WTC11 (cell line): ENCODE results near the gene METTL1. TPM values are rescaled to one million over a fixed set of nuclear protein-coding genes. Genes with fewer than 3 reads are reported as not detected.

Source experiments
- ATAC-seq: fragments of 200-7000 bp; cut with Tn5 transposase; 2 replicates; pipeline ENCODE4 v1.10.0; 2021; ENCODE audit warnings: mild to moderate bottlenecking, moderate library complexity
- CTCF ChIA-PET: fragments of 300-600 bp; sonication (Branson Sonifier 250); formaldehyde crosslinking; loops from one replicate; lab custom pipeline; 2021; ENCODE audit warnings: antibody characterized with exemption; lab: Charles Lee
- POLR2A ChIA-PET: fragments of 350-600 bp; sonication (Branson Sonifier 250); formaldehyde crosslinking; loops from one replicate; lab custom pipeline; 2021; ENCODE audit warnings: antibody characterized with exemption; lab: Charles Lee
- DNase-seq: peaks from one replicate; pipeline ENCODE4 v3.0.0; 2021; ENCODE audit warnings: low spot score
- H3K27ac Mint-ChIP-seq: 2 replicates; pipeline ENCODE4 v1.8.0; 2021; ENCODE audit warnings: mixed read lengths
- H3K27me3 Mint-ChIP-seq: 2 replicates; pipeline ENCODE4 v1.8.0; 2021; ENCODE audit warnings: low read depth, mild to moderate bottlenecking, moderate library complexity, mixed read lengths
- H3K36me3 Mint-ChIP-seq: 2 replicates; pipeline ENCODE4 v1.8.0; 2021; ENCODE audit warnings: mixed read lengths
- H3K4me1 Mint-ChIP-seq: 2 replicates; pipeline ENCODE4 v1.8.0; 2022; ENCODE audit warnings: mixed read lengths
- H3K4me3 Mint-ChIP-seq: 2 replicates; pipeline ENCODE4 v1.8.0; 2021; ENCODE audit warnings: mild to moderate bottlenecking, moderate library complexity, mixed read lengths
- H3K9me3 Mint-ChIP-seq: 2 replicates; pipeline ENCODE4 v1.8.0; 2021; ENCODE audit warnings: mixed read lengths
- CREB1 ChIP-seq: sonication (generic); formaldehyde crosslinking; IDR thresholded peaks from 2 replicates; pipeline ENCODE4 v1.8.0; 2023; ENCODE audit warnings: mild to moderate bottlenecking, missing genetic modification reagents
- GABPB1 ChIP-seq: sonication (generic); formaldehyde crosslinking; IDR thresholded peaks from 2 replicates; pipeline ENCODE4 v1.8.1; 2023; ENCODE audit warnings: mild to moderate bottlenecking, missing genetic modification reagents
- NR3C1 ChIP-seq: sonication (generic); formaldehyde crosslinking; conservative IDR thresholded peaks from 2 replicates; pipeline ENCODE4 v1.8.1; 2023; ENCODE audit warnings: low read depth, mild to moderate bottlenecking, missing genetic modification reagents
- SP1 ChIP-seq: sonication (generic); formaldehyde crosslinking; conservative IDR thresholded peaks from 2 replicates; pipeline ENCODE4 v1.8.1; 2022; ENCODE audit warnings: missing genetic modification reagents
- TEAD4 ChIP-seq: sonication (generic); formaldehyde crosslinking; IDR thresholded peaks from 2 replicates; pipeline ENCODE4 v1.8.0; 2022; ENCODE audit warnings: mild to moderate bottlenecking, missing genetic modification reagents
- ZNF138 ChIP-seq: sonication (generic); formaldehyde crosslinking; conservative IDR thresholded peaks from 2 replicates; pipeline ENCODE4 v1.8.1; 2022; ENCODE audit warnings: mild to moderate bottlenecking, moderate library complexity, missing genetic modification reagents
- ZNF317 ChIP-seq: sonication (generic); formaldehyde crosslinking; IDR thresholded peaks from 2 replicates; pipeline ENCODE4 v1.8.1; 2023; ENCODE audit warnings: low read depth, mild to moderate bottlenecking, moderate library complexity, missing genetic modification reagents, borderline replicate concordance
- ZNF416 ChIP-seq: fragments of 250-450 bp; sonication (Bioruptor Pico); IDR thresholded peaks from 2 replicates; pipeline ENCODE4 v1.9.0; 2021; ENCODE audit warnings: mild to moderate bottlenecking, inconsistent platforms
- total RNA-seq: library from RNA; stranded (reverse); gene quantifications from 3 replicates; pipeline ENCODE4 v1.2.3, GENCODE V29; 2021
- TF ChIP-seq, protein P1 (sequence below): sonication (generic); formaldehyde crosslinking; IDR thresholded peaks from 2 replicates; pipeline ENCODE4 v1.8.0; 2022; ENCODE audit warnings: mild to moderate bottlenecking, missing genetic modification reagents
- TF ChIP-seq, protein P2 (sequence below): sonication (generic); formaldehyde crosslinking; IDR thresholded peaks from 2 replicates; pipeline ENCODE4 v1.8.1; 2023; ENCODE audit warnings: mild to moderate bottlenecking, missing genetic modification reagents
- TF ChIP-seq, protein P3 (sequence below): sonication (generic); formaldehyde crosslinking; IDR thresholded peaks from 2 replicates; pipeline ENCODE4 v1.8.0; 2022; ENCODE audit warnings: missing genetic modification reagents

METTL1 gene
- total RNA-seq, 1 experiment from 2014 or later = 25.5 TPM

DNA sequence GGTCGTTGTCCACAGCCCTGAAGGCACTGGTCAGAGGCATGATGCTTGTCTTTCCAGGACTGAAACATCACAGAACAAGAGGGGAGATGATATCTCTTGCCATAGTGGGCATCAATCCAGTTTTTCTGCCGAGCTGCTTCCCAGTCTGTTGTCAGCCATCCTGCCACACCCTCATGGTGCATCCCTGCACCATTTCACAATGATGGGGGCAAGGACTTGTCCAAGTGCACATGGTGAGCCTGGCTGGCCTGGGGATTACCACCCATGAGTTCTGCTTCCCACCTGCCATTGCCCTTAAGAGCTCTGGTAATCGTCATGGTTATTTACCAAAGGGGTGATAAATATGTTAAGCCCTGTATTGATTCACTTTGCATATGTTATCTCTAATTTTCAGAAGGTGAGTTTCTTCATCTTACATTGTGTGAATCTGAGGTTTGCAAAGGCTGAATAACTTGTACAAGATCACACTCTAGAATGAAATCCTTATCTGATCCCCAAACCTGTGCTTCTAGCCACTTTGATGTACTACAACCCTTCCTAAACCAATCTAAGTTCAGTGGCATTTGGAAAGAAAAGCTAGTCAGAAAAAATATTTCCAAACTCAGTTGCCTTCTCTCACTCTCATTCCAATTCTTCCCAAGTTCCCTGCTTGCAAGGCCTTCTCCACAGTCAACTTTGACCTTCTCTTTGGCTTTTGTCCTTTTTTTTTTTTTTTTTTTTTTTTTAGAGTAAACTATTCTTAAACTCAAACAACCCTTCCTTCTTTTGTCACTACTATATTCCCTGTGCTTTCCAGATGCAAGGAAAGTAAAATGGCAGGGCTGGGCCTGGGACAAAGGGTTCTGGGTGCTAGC lies 44.3 kb upstream of the METTL1 start (continued):
- no peak for TF ChIP-seq ZNF138 (CRISPR knock-in tag)

DNA sequence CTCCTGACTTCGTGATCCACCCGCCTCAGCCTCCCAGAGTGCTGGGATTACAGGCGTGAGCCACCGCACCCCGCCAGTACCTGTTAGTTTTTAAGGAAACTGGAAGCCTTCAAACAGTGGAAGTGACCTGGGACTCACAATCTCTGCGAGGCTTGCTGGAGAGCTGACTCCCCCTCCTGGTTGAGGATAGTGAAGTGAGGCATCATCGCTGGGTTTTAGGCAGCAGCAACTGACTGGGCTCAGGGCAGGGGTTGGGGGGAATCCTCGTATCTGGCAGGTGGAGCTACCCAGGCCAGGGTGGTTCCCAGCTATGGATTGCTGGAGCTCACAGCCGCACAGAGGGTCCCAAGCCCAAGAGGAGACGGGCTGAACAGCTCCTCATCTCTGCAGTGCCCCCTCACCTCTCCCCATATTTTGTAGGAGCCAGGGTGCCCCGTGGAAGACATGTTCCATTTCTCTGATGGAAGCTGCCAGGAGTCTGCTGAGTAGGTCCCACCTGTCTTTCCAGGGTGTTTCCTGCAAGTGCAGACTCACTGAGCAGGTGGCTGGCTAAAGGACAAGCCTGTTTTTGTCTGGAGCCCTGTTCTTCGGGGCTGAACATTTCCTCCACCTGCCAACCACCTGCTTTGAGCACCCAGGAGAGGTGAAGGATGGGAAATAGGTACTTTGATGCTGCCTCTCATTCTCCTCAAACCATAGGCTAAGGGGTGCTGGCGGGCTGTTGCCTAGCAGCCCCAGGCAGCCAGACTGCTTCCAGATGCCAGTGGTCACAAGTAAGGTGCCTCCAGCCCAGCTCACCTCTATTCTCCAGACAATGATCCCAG lies 43.5 kb upstream of the METTL1 start:
- peaks cover 8% of the 10 kb centered on the region; the same call in 1 of the 2 replicates for H3K4me1 Mint-ChIP-seq
- POLR2A ChIA-PET = interaction anchor here (1.0 kb wide), 2 partner anchors 12 to 30 kb away, joined by 3 to 4 read pairs; no protein-coding TSS in a partner anchor
- DNase-seq (peak; percentile 57), ATAC-seq (peak; percentile 94)
- no peaks in the 10 kb centered on the region for H3K9me3 Mint-ChIP-seq
- TF ChIP-seq ZNF317 (CRISPR knock-in tag) (peak; percentile 71), TEAD4 (CRISPR knock-in tag) (no peak)
- TF ChIP-seq, protein P1, sequence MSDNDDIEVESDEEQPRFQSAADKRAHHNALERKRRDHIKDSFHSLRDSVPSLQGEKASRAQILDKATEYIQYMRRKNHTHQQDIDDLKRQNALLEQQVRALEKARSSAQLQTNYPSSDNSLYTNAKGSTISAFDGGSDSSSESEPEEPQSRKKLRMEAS (CRISPR knock-in tag) = 0 out of 2 replicates have a peak, but pooled peaks have one; percentile 36
- TF ChIP-seq, protein P2, sequence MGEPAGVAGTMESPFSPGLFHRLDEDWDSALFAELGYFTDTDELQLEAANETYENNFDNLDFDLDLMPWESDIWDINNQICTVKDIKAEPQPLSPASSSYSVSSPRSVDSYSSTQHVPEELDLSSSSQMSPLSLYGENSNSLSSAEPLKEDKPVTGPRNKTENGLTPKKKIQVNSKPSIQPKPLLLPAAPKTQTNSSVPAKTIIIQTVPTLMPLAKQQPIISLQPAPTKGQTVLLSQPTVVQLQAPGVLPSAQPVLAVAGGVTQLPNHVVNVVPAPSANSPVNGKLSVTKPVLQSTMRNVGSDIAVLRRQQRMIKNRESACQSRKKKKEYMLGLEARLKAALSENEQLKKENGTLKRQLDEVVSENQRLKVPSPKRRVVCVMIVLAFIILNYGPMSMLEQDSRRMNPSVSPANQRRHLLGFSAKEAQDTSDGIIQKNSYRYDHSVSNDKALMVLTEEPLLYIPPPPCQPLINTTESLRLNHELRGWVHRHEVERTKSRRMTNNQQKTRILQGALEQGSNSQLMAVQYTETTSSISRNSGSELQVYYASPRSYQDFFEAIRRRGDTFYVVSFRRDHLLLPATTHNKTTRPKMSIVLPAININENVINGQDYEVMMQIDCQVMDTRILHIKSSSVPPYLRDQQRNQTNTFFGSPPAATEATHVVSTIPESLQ = no peak
- TF ChIP-seq, protein P3, sequence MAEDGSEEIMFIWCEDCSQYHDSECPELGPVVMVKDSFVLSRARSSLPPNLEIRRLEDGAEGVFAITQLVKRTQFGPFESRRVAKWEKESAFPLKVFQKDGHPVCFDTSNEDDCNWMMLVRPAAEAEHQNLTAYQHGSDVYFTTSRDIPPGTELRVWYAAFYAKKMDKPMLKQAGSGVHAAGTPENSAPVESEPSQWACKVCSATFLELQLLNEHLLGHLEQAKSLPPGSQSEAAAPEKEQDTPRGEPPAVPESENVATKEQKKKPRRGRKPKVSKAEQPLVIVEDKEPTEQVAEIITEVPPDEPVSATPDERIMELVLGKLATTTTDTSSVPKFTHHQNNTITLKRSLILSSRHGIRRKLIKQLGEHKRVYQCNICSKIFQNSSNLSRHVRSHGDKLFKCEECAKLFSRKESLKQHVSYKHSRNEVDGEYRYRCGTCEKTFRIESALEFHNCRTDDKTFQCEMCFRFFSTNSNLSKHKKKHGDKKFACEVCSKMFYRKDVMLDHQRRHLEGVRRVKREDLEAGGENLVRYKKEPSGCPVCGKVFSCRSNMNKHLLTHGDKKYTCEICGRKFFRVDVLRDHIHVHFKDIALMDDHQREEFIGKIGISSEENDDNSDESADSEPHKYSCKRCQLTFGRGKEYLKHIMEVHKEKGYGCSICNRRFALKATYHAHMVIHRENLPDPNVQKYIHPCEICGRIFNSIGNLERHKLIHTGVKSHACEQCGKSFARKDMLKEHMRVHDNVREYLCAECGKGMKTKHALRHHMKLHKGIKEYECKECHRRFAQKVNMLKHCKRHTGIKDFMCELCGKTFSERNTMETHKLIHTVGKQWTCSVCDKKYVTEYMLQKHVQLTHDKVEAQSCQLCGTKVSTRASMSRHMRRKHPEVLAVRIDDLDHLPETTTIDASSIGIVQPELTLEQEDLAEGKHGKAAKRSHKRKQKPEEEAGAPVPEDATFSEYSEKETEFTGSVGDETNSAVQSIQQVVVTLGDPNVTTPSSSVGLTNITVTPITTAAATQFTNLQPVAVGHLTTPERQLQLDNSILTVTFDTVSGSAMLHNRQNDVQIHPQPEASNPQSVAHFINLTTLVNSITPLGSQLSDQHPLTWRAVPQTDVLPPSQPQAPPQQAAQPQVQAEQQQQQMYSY (CRISPR knock-in tag) = peak; percentile 70; the same call in 1 of the 2 replicates
- CTCF ChIA-PET = interaction anchor here (0.6 to 4.7 kb wide), 23 partner anchors 10 to 122 kb away, joined by 3 to 60 read pairs (median 4); partner anchors contain the start of genes CYP27B1 and TSFM
- H3K27ac Mint-ChIP-seq = no peak overlapping the region
- no peaks in the 10 kb centered on the region; the same call in 1 of the 2 replicates for H3K27me3 Mint-ChIP-seq
- H3K36me3 Mint-ChIP-seq = no peaks in the 10 kb centered on the region
- H3K4me3 Mint-ChIP-seq = peak overlapping the region; percentile 33

DNA sequence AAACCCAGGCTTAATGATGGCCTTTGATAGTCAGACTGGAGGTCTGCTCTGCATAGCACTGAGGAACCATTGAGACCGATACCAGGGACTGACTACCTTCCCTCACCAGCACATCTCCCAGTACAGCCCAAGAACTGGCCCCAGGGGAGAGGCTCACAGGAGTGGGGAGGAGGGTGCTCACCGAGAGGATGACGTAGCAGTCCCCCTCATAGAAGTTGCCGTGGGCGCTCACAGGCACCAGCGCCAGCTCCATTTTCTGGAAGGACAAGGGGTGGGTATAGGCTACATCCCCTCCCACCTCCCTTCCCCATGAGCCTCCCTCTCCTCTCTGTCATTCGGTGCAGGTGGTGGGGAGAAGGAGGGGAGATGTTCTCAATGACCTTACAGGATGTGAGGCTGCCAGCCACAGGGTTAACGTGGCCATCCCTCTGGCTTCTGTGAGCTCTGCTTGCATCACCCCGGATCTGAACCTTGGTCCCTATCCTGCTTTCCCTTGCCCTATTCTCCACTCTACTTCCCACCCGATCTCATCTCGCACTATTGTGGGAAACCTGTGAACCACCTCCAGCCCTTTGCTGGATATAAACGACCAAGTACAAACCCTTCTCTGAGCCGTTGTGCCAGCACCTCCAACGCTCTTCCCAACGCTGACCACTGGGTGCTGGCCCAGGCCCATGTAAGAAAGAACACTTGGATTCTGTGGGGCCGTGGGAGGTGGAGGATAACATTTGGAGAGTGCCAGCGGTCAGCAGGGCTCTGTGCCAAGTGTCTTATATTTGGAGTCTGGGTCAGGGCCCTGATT lies 42.3 kb upstream of the METTL1 start:
- peak; percentile 96 for TF ChIP-seq GABPB1 (CRISPR knock-in tag)
- TF ChIP-seq NR3C1 (CRISPR knock-in tag) = no peak
- TF ChIP-seq ZNF416 = no peak
- no peak for TF ChIP-seq CREB1 (CRISPR knock-in tag)
- no peak for TF ChIP-seq SP1 (CRISPR knock-in tag)
- Mint-ChIP-seq H3K27me3 (no peaks in the 10 kb centered on the region; the same call in 1 of the 2 replicates), H3K4me3 (0 out of 2 replicates have a peak overlapping the region, but pooled peaks have one; percentile 33), H3K9me3 (no peaks in the 10 kb centered on the region), H3K4me1 (peaks cover 8% of the 10 kb centered on the region; the same call in 1 of the 2 replicates), H3K36me3 (no peaks in the 10 kb centered on the region), H3K27ac (no peak overlapping the region)
- ChIA-PET POLR2A (interaction anchor here (0.9 kb wide), 1 partner anchor 33 kb away, joined by 3 read pairs; the partner anchor contains the start of gene CTDSP2), CTCF (interaction anchor here (0.9 to 4.7 kb wide), 9 partner anchors 12 to 99 kb away, joined by 3 to 60 read pairs (median 8); partner anchors contain the start of gene TSFM)
- ATAC-seq = no peak; the same call in 1 of the 2 replicates
- no peak for DNase-seq
